Endothelial cell of umbilical vein (primary cell): ENCODE measurements around the gene NHLRC4. TPM values are rescaled to one million over a fixed set of nuclear protein-coding genes. Genes with fewer than 3 reads are reported as not detected.

ENCODE experiments used
- BruUV-seq: library from RNA; stranded (reverse); fragments of 400-500 nt; replicated peaks from 2 replicates; lab custom pipeline; 2021; lab: Mats Ljungman, UMichigan
- CTCF ChIA-PET: fragments of 300-600, 350-600 bp; sonication (Branson Sonifier 250); formaldehyde crosslinking; loops from one replicate; lab custom pipeline; 2021; ENCODE audit warnings: antibody characterized with exemption, inconsistent platforms; lab: Charles Lee
- POLR2A ChIA-PET: fragments of 300-600, 350-600 bp; sonication (Branson Sonifier 250); formaldehyde crosslinking; loops from one replicate; lab custom pipeline; 2021; ENCODE audit warnings: antibody characterized with exemption, inconsistent platforms; lab: Charles Lee
- DNase-seq: peaks from one replicate; pipeline ENCODE4 v3.0.0-alpha.2; 2011; ENCODE audit warnings: low read depth, low spot score
- FAIRE-seq: peaks from 2 replicates; lab custom pipeline; 2011; peaks lifted over from hg19 to GRCh38; lab: Jason Lieb, UNC
- H2AFZ ChIP-seq: 2 replicates; pipeline ENCODE4 v1.6.0; 2012; ENCODE audit warnings: low read depth, low read length, control low read depth, inconsistent platforms
- H3K27ac ChIP-seq: 2 replicates; pipeline ENCODE4 v1.5.1; 2011; ENCODE audit warnings: low read depth, mild to moderate bottlenecking, control low read depth, low read length, moderate library complexity; ENCODE audit not compliant: insufficient read depth
- H3K27me3 ChIP-seq, 2 experiments: 2 replicates each; pipeline versions ENCODE4 v1.6.0 to v1.6.1; 2011; ENCODE audit warnings: low read length in 2 of 2, mixed read lengths in 1 of 2; ENCODE audit not compliant: control insufficient read depth in 2 of 2, insufficient read depth in 2 of 2
- H3K36me3 ChIP-seq, 2 experiments: 2 replicates in 1 of 2; 3 replicates in 1 of 2; pipeline ENCODE4 v1.5.1; 2011; ENCODE audit warnings: low read length in 2 of 2, mild to moderate bottlenecking in 1 of 2, moderate library complexity in 1 of 2; ENCODE audit not compliant: control insufficient read depth in 2 of 2, insufficient read depth in 2 of 2; ENCODE audit errors: extremely low read depth in 1 of 2
- H3K4me1 ChIP-seq: 3 replicates; pipeline ENCODE4 v1.5.1; 2011; ENCODE audit warnings: mild to moderate bottlenecking, low read length; ENCODE audit not compliant: control insufficient read depth, insufficient read depth; ENCODE audit errors: extremely low read depth
- H3K4me2 ChIP-seq: 2 replicates; pipeline ENCODE4 v1.6.1; 2011; ENCODE audit warnings: low read length, control low read depth, mixed read lengths; ENCODE audit not compliant: insufficient read depth
- H3K4me3 ChIP-seq, 3 experiments: fragments of 200-600 bp in 1 of 3; sonication (generic), shearing (Covaris generic) in 1 of 3; replicated peaks in 1 of 3; 2 replicates each; pipeline ENCODE4 v1.5.1; 2011 to 2016; ENCODE audit warnings: control low read depth in 3 of 3, low read length in 3 of 3, mild to moderate bottlenecking in 2 of 3, inconsistent platforms in 1 of 3, low read depth in 1 of 3, moderate library complexity in 1 of 3; ENCODE audit not compliant: insufficient read depth in 1 of 3
- H3K79me2 ChIP-seq: 2 replicates; pipeline ENCODE4 v1.6.0; 2012; ENCODE audit warnings: low read length, inconsistent platforms; ENCODE audit not compliant: control insufficient read depth, insufficient read depth
- H3K9ac ChIP-seq: replicated peaks from 2 replicates; pipeline ENCODE3; 2011; ENCODE audit warnings: low read length, control low read depth; ENCODE audit not compliant: insufficient read depth; ENCODE audit errors: extremely low read depth
- H3K9me1 ChIP-seq: replicated peaks from 3 replicates; pipeline ENCODE4 v1.6.0; 2011; ENCODE audit warnings: mild to moderate bottlenecking, low read length; ENCODE audit not compliant: control insufficient read depth, insufficient read depth; ENCODE audit errors: extremely low read depth
- H3K9me3 ChIP-seq: replicated peaks from 2 replicates; pipeline ENCODE4 v1.5.1; 2012; ENCODE audit warnings: low read length, inconsistent platforms; ENCODE audit not compliant: control insufficient read depth, insufficient read depth
- H4K20me1 ChIP-seq: replicated peaks from 2 replicates; pipeline ENCODE3; 2011; ENCODE audit warnings: mild to moderate bottlenecking, low read length; ENCODE audit not compliant: control insufficient read depth, insufficient read depth; ENCODE audit errors: extremely low read depth
- FOS ChIP-seq: IDR thresholded peaks from 2 replicates; pipeline ENCODE4 v1.6.1; 2011; ENCODE audit warnings: mild to moderate bottlenecking, low read length, moderate library complexity, borderline replicate concordance; ENCODE audit not compliant: insufficient read depth
- JUN ChIP-seq: IDR thresholded peaks from 2 replicates; pipeline ENCODE4 v1.6.1; 2011; ENCODE audit warnings: borderline replicate concordance, low read depth; ENCODE audit not compliant: insufficient read length, insufficient read depth
- dilution Hi-C: fragments of 300-500 bp; cut with MboI; formaldehyde crosslinking; loops from one replicate; pipeline ENCODE4 v1.15.0; 2019; ENCODE audit warnings: low sequenced_read_pairs; ENCODE audit not compliant: extremely low pct_ligation_motif_present
- intact Hi-C: fragments of 100-400 bp; cut with micrococcal nuclease; formaldehyde crosslinking; loops from one replicate; pipeline ENCODE4 v1.10.0; 2022
- polyA plus RNA-seq, 4 experiments: library from polyadenylated mRNA; depleted of rRNA in 3 of 4; stranded (reverse) in 3 of 4; unstranded in 1 of 4; fragments of >200 nt; gene quantifications; 2 replicates each; pipeline versions ENCODE4 v1.2.1 to v1.2.3, GENCODE V29; 2011 to 2012; ENCODE audit warnings: missing spikeins in 1 of 4
- total RNA-seq: library from RNA; stranded (reverse); gene quantifications from 2 replicates; pipeline ENCODE4 v1.2.3, GENCODE V29; 2021
- TF ChIP-seq, protein P1 (sequence below), 2 donors: IDR thresholded peaks; 1 replicate in 1 of 2; 2 replicates in 1 of 2; pipeline ENCODE4 v1.5.1; 2011; ENCODE audit warnings: low read length in 2 of 2, mild to moderate bottlenecking in 2 of 2, moderate library complexity in 2 of 2, control low read depth in 1 of 2, inconsistent platforms in 1 of 2, low read depth in 1 of 2; ENCODE audit not compliant: insufficient read depth in 1 of 2; ENCODE audit errors: extremely low read depth in 1 of 2

Gene NHLRC4
- total and polyA plus RNA-seq, 2 donors (not counting 3 experiments of a cell fraction or from before 2014, with no cell fraction given): 0.73 to 0.94 TPM

DNA sequence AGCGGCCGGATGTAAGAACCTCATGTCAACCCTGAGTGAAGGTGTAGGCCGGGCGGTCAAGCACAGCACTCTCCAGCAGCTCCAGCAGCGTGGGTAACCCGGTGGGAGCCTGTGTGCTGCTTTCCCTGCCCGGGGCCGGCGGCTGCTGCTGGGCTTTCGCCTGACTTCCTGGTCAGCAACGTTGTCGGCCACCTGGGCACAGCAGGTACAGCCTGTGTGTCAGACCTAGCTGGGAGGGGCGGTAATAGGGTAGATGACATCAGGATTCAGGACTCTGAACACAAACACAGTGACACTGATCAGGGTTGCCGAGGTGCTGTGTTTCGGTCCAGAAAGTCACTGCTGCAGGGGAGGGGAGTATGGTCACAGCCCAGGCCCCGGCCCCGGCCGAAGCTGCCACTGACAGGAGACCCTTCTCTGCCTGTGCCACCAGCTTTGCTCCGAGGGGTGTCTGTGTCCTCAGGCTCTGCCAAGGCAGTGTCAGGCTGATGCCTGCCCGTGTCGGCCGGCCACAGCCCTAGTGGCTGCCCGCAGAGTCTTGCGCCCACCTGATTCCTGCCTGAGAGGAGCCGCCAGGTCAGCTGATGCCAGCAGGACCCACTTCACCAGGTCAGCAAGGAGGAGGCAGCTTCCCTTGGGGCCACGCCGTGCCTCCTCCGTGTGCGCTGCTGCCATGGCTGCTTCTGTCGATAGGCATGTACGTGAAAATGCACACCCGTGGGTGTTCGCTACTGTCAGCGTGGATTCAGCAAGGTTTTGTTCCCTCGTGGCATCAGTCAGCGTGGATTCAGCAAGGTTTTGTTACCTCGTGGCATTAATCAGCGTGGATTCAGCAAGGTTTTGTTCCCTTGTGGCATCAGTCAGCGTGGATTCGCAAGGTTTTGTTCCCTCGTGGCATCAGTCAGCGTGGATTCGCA, 32.3 kb downstream of the NHLRC4 start:
- dilution Hi-C loops (no loop called here), intact Hi-C loops (no loop called here)
- Histone ChIP-seq H4K20me1 (no peaks in the 10 kb centered on the region), H3K4me2 (no peak overlapping the region), H3K79me2 (peaks cover 5% of the 10 kb centered on the region), H3K9me3 (no peaks in the 10 kb centered on the region), H3K27me3 (no peaks in the 10 kb centered on the region), H3K36me3 (no peaks in the 10 kb centered on the region), H3K4me1 (no peaks in the 10 kb centered on the region), H3K4me3 (no peak overlapping the region), H3K9me1 (no peaks in the 10 kb centered on the region), H3K9ac (no peak overlapping the region), H3K27ac (no peak overlapping the region), H2AFZ (no peak overlapping the region)
- POLR2A ChIA-PET: no interaction called here
- DNase-seq (no peak), FAIRE-seq (no peak)
- BruUV-seq: no TSS peak
- TF ChIP-seq FOS: no peak
- CTCF ChIA-PET: interaction anchor here (2.2 kb wide), 1 partner anchor 11 kb away, joined by 9 read pairs; no protein-coding TSS in a partner anchor

DNA sequence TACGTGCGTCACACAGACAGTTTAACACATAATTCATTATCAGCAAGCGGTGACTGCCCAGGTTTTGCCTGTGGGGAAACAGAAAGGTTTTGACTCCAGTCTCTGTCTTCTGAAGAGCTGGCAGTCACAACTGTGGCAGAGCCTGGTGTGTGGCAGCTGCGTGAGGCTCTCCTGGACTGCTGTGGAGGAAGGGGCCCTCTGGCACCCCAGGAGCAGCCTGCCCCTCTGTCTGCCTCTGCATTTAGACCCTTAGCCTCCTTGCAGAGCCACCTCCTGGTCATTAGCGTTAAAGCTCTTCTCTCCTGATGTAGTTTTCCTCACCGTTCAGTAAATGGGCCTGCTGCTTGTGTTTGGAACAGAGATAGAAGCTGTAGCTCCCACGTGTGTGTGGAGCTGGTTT, 34.0 kb downstream of the NHLRC4 start:
- no peak overlapping the region for H3K4me2 ChIP-seq
- dilution Hi-C loops (no loop called here), intact Hi-C loops (no loop called here)
- no peak overlapping the region for H3K9ac ChIP-seq
- peak; percentile 15 for DNase-seq
- H4K20me1 ChIP-seq: no peaks in the 10 kb centered on the region
- FAIRE-seq: no peak
- no peak overlapping the region for H3K27ac ChIP-seq
- H3K4me1 ChIP-seq: no peaks in the 10 kb centered on the region
- H3K36me3 ChIP-seq: no peaks in the 10 kb centered on the region
- H2AFZ ChIP-seq: no peak overlapping the region
- CTCF ChIA-PET: interaction anchor here (0.9 to 2.3 kb wide), 7 partner anchors 8 to 209 kb away, joined by 3 to 8 read pairs (median 5); partner anchors contain the start of gene RAB40C
- no peaks in the 10 kb centered on the region for H3K27me3 ChIP-seq
- H3K79me2 ChIP-seq: peaks cover 1% of the 10 kb centered on the region
- H3K9me1 ChIP-seq: no peaks in the 10 kb centered on the region
- no peak overlapping the region for H3K4me3 ChIP-seq
- H3K9me3 ChIP-seq: no peaks in the 10 kb centered on the region
- no TSS peak for BruUV-seq
- TF ChIP-seq, protein P1, sequence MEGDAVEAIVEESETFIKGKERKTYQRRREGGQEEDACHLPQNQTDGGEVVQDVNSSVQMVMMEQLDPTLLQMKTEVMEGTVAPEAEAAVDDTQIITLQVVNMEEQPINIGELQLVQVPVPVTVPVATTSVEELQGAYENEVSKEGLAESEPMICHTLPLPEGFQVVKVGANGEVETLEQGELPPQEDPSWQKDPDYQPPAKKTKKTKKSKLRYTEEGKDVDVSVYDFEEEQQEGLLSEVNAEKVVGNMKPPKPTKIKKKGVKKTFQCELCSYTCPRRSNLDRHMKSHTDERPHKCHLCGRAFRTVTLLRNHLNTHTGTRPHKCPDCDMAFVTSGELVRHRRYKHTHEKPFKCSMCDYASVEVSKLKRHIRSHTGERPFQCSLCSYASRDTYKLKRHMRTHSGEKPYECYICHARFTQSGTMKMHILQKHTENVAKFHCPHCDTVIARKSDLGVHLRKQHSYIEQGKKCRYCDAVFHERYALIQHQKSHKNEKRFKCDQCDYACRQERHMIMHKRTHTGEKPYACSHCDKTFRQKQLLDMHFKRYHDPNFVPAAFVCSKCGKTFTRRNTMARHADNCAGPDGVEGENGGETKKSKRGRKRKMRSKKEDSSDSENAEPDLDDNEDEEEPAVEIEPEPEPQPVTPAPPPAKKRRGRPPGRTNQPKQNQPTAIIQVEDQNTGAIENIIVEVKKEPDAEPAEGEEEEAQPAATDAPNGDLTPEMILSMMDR (IDR thresholded peaks at IDR 0.05; ENCODE audit: extremely low read depth in 1 of 2, insufficient read depth in 1 of 2, low read depth in 1 of 2, low read length in 2 of 2): peak in 1 of 2 donors; percentile 21
- no peak for TF ChIP-seq JUN
- POLR2A ChIA-PET: no interaction called here
